C4-2B (cell line): ENCODE measurements around the gene BIN1.

Experiments
- H3K27ac ChIP-seq: fragments of 450-650 bp; 2 replicates; pipeline ENCODE4 v1.5.1; 2017
- CTCF ChIP-seq: fragments of 450-650 bp; conservative IDR thresholded peaks from 2 replicates; pipeline ENCODE4 v1.5.1; 2017; ENCODE audit warnings: mild to moderate bottlenecking
- ZFX ChIP-seq: fragments of 450-650 bp; IDR thresholded peaks from 2 replicates; pipeline ENCODE4 v1.6.1; 2017

BIN1 gene

GRCh38 chr2:127000937-127001336 lies 106.0 kb downstream of the BIN1 start:
- TF ChIP-seq ZFX (no peak), CTCF (no peak)

GRCh38 chr2:127000194-127000593 lies 106.8 kb downstream of the BIN1 start:
- no peak for TF ChIP-seq CTCF
- no peak for TF ChIP-seq ZFX
- no peak overlapping the region for H3K27ac ChIP-seq

More at GRCh38 chr2:127000937-127001336, 106.0 kb downstream of the BIN1 start:
- no peak overlapping the region for H3K27ac ChIP-seq

GRCh38 chr2:126999106-126999756 lies 107.7 kb downstream of the BIN1 start:
- H3K27ac ChIP-seq, result no peak overlapping the region
- TF ChIP-seq ZFX (no peak), CTCF (no peak)

GRCh38 chr2:126998486-126998885 lies 108.5 kb downstream of the BIN1 start:
- no peak for TF ChIP-seq ZFX
- no peak for TF ChIP-seq CTCF

More at GRCh38 chr2:126998486-126998885, 108.5 kb downstream of the BIN1 start:
- H3K27ac ChIP-seq, result no peak overlapping the region
